ENCODE data around the gene ZNF579. TPM values are rescaled to one million over a fixed set of nuclear protein-coding genes. Genes with fewer than 3 reads are reported as not detected.
A peak's percentile ranks its signal among the peaks of the same experiment; 100 is the strongest.

The ZNF579 gene
- total and polyA plus RNA-seq, 4 experiments from 2014 or later: 0.62 to 9.6 (median 8.0) TPM; not detected in 1

GRCh38 chr19:55601084-55601483 is 20.4 kb upstream of the ZNF579 start:
- H3K27me3 Mint-ChIP-seq: no peaks in the 10 kb centered on the region
- peak overlapping the region; percentile 78 to 93 (median 86) for H3K4me3 Mint-ChIP-seq
- Histone ChIP-seq H3K4me3 (ENCODE audit: low read length in 2 of 2) (peak overlapping the region; percentile 61 to 93), H3K4me1 (ENCODE audit: insufficient read depth, low read length) (peaks cover 36% of the 10 kb centered on the region), H3K27ac (ENCODE audit: low read depth, low read length) (peak overlapping the region; percentile 89), H3K9me3 (ENCODE audit: control insufficient read depth in 1 of 2, low read length in 2 of 2) (no peaks in the 10 kb centered on the region), H3K27me3 (ENCODE audit: insufficient read depth, low read length) (no peaks in the 10 kb centered on the region), H3K36me3 (ENCODE audit: insufficient read depth, low read length) (no peaks in the 10 kb centered on the region)
- DNase-seq: peak in 1 of 5 donors; percentile 20
- H3K9me3 Mint-ChIP-seq: no peaks in the 10 kb centered on the region
- H3K4me1 Mint-ChIP-seq: peaks cover 25 to 49% (median 28%) of the 10 kb centered on the region in 4 donors
- peak overlapping the region; percentile 67 to 92 (median 91) for H3K27ac Mint-ChIP-seq
- CTCF ChIA-PET (ENCODE audit: partially characterized antibody): interaction anchor here (3.5 to 5.0 kb wide), 2 partner anchors 24 to 32 kb away, joined by 20 to 24 read pairs; partner anchors contain the start of gene ZNF784
- intact Hi-C loops (cut with micrococcal nuclease): no loop called here
- H3K36me3 Mint-ChIP-seq: peaks cover 25 to 28% of the 10 kb centered on the region in 2 donors
- POLR2A ChIA-PET (ENCODE audit: partially characterized antibody): interaction anchor here (1.0 to 4.7 kb wide), 10 partner anchors 16 to 342 kb away, joined by 3 to 95 read pairs (median 26); partner anchors contain the start of genes KMT5C, ZNF579, ZNF581 and ZNF628

GRCh38 chr19:55600662-55601028 is 20.0 kb upstream of the ZNF579 start:
- peaks cover 23 to 45% (median 28%) of the 10 kb centered on the region in 4 donors for H3K4me1 Mint-ChIP-seq
- Histone ChIP-seq H3K9me3 (ENCODE audit: control insufficient read depth in 1 of 2, low read length in 2 of 2) (no peaks in the 10 kb centered on the region), H3K4me3 (ENCODE audit: low read length in 2 of 2) (peak overlapping the region; percentile 61 to 93), H3K27me3 (ENCODE audit: insufficient read depth, low read length) (no peaks in the 10 kb centered on the region), H3K36me3 (ENCODE audit: insufficient read depth, low read length) (peaks cover 3% of the 10 kb centered on the region), H3K4me1 (ENCODE audit: insufficient read depth, low read length) (peaks cover 34% of the 10 kb centered on the region), H3K27ac (ENCODE audit: low read depth, low read length) (peak overlapping the region; percentile 89)
- POLR2A ChIA-PET (ENCODE audit: partially characterized antibody): interaction anchor here (1.0 to 4.7 kb wide), 12 partner anchors 15 to 344 kb away, joined by 3 to 95 read pairs (median 20); partner anchors contain the start of genes KMT5C, ZNF579, ZNF581 and ZNF628
- H3K36me3 Mint-ChIP-seq: peaks cover 28 to 29% of the 10 kb centered on the region in 2 donors
- intact Hi-C loops (cut with micrococcal nuclease): no loop called here
- H3K4me3 Mint-ChIP-seq: peak overlapping the region; percentile 78 to 93 (median 86)
- H3K27ac Mint-ChIP-seq: peak overlapping the region; percentile 67 to 92 (median 91)
- CTCF ChIA-PET (ENCODE audit: partially characterized antibody): interaction anchor here (3.5 to 5.0 kb wide), 2 partner anchors 25 to 32 kb away, joined by 20 to 24 read pairs; partner anchors contain the start of gene ZNF784
- no peaks in the 10 kb centered on the region for H3K9me3 Mint-ChIP-seq
- DNase-seq: no peak
- no peaks in the 10 kb centered on the region for H3K27me3 Mint-ChIP-seq

GRCh38 chr19:55599842-55600661 is 19.4 kb upstream of the ZNF579 start, which contains the start of gene ZNF524:
ZNF524 (plus strand) TSS chr19:55600288; CDS start chr19:55602113, 1,825 bp downstream.
- Histone ChIP-seq H3K4me3 (ENCODE audit: low read length in 2 of 2) (peak within 1 kb of the TSS; percentile 93 to 99), H3K4me1 (ENCODE audit: insufficient read depth, low read length) (peaks cover 32% of the 10 kb centered on the region), H3K27me3 (ENCODE audit: insufficient read depth, low read length) (no peaks in the 10 kb centered on the region), H3K36me3 (ENCODE audit: insufficient read depth, low read length) (peaks cover 8% of the 10 kb centered on the region), H3K27ac (ENCODE audit: low read depth, low read length) (peak within 1 kb of the TSS; percentile 89), H3K9me3 (ENCODE audit: control insufficient read depth in 1 of 2, low read length in 2 of 2) (no peaks in the 10 kb centered on the region)
- H3K9me3 Mint-ChIP-seq: no peaks in the 10 kb centered on the region
- peaks cover 23 to 42% (median 27%) of the 10 kb centered on the region in 4 donors for H3K4me1 Mint-ChIP-seq
- ChIA-PET POLR2A (ENCODE audit: partially characterized antibody) (interaction anchor here (0.7 to 4.7 kb wide), 28 partner anchors 11 to 541 kb away, joined by 3 to 95 read pairs (median 6); partner anchors contain the start of genes CCDC106, HSPBP1, ISOC2 and KMT5C), CTCF (ENCODE audit: partially characterized antibody) (interaction anchor here (1.1 to 5.0 kb wide), 3 partner anchors 25 to 132 kb away, joined by 5 to 24 read pairs (median 20); partner anchors contain the start of gene ZNF784)
- intact Hi-C loops (cut with micrococcal nuclease): loop anchor here (1.0 to 2.0 kb wide), 9 partner anchors 13 to 519 kb away; partner anchors contain the start of genes EPN1, PPP6R1, ZNF579 and ZNF628
- peaks cover 32 to 35% of the 10 kb centered on the region in 2 donors for H3K36me3 Mint-ChIP-seq
- peak within 1 kb of the TSS; percentile 98 to 100 (median 98) for H3K4me3 Mint-ChIP-seq
- no peaks in the 10 kb centered on the region for H3K27me3 Mint-ChIP-seq
- DNase-seq: peak; percentile 91 to 95 (median 93)
- peak within 1 kb of the TSS; percentile 96 to 100 (median 99) for H3K27ac Mint-ChIP-seq

GRCh38 chr19:55599468-55599841 is 18.8 kb upstream of the ZNF579 start, which contains the start of gene FIZ1:
FIZ1 (minus strand) TSS chr19:55599517; CDS start chr19:55597865, 1,652 bp downstream.
- Histone ChIP-seq H3K27ac (ENCODE audit: low read depth, low read length) (peak within 1 kb of the TSS; percentile 89), H3K9me3 (ENCODE audit: control insufficient read depth in 1 of 2, low read length in 2 of 2) (no peaks in the 10 kb centered on the region), H3K4me3 (ENCODE audit: low read length in 2 of 2) (peak within 1 kb of the TSS; percentile 93 to 99), H3K4me1 (ENCODE audit: insufficient read depth, low read length) (peaks cover 26% of the 10 kb centered on the region), H3K36me3 (ENCODE audit: insufficient read depth, low read length) (peaks cover 8% of the 10 kb centered on the region), H3K27me3 (ENCODE audit: insufficient read depth, low read length) (no peaks in the 10 kb centered on the region)
- Mint-ChIP-seq H3K27me3 (no peaks in the 10 kb centered on the region), H3K9me3 (no peaks in the 10 kb centered on the region), H3K4me1 (peaks cover 20 to 36% (median 22%) of the 10 kb centered on the region in 4 donors), H3K36me3 (peaks cover 36 to 40% of the 10 kb centered on the region in 2 donors), H3K4me3 (peak within 1 kb of the TSS; percentile 98 to 100 (median 98)), H3K27ac (peak within 1 kb of the TSS; percentile 96 to 100 (median 99))
- CTCF ChIA-PET (ENCODE audit: partially characterized antibody): interaction anchor here (0.6 to 5.0 kb wide), 5 partner anchors 26 to 132 kb away, joined by 3 to 24 read pairs (median 5); partner anchors contain the start of gene ZNF784
- intact Hi-C loops (cut with micrococcal nuclease): loop anchor here (1.0 to 2.0 kb wide), 9 partner anchors 12 to 519 kb away; partner anchors contain the start of genes EPN1, PPP6R1, ZNF579 and ZNF628
- peak; percentile 96 to 98 (median 97) for DNase-seq
- POLR2A ChIA-PET (ENCODE audit: partially characterized antibody): interaction anchor here (0.6 to 4.7 kb wide), 30 partner anchors 10 to 1411 kb away, joined by 3 to 95 read pairs (median 6); partner anchors contain the start of genes CCDC106, HSPBP1, ISOC2 and KMT5C

- H3K27me3 ChIP-seq (ENCODE audit: insufficient read depth, low read length): no peaks in the 10 kb centered on the region
- no peaks in the 10 kb centered on the region for H3K9me3 Mint-ChIP-seq
- ChIA-PET POLR2A (ENCODE audit: partially characterized antibody) (interaction anchor here (0.6 to 4.7 kb wide), 30 partner anchors 9 to 1410 kb away, joined by 3 to 95 read pairs (median 6); partner anchors contain the start of genes CCDC106, HSPBP1, ISOC2 and KMT5C), CTCF (ENCODE audit: partially characterized antibody) (interaction anchor here (0.6 to 5.0 kb wide), 5 partner anchors 26 to 131 kb away, joined by 3 to 24 read pairs (median 5); partner anchors contain the start of gene ZNF784)
- peaks cover 22% of the 10 kb centered on the region for H3K4me1 ChIP-seq (ENCODE audit: insufficient read depth, low read length)
- H3K9me3 ChIP-seq (ENCODE audit: control insufficient read depth in 1 of 2, low read length in 2 of 2): no peaks in the 10 kb centered on the region
- peak overlapping the region; percentile 98 to 100 (median 98) for H3K4me3 Mint-ChIP-seq
- H3K36me3 Mint-ChIP-seq: peaks cover 37 to 40% of the 10 kb centered on the region in 2 donors
- H3K27ac Mint-ChIP-seq: peak overlapping the region; percentile 96 to 100 (median 99)
- H3K4me1 Mint-ChIP-seq: peaks cover 18 to 34% (median 21%) of the 10 kb centered on the region in 4 donors
- H3K27me3 Mint-ChIP-seq: no peaks in the 10 kb centered on the region
- H3K27ac ChIP-seq (ENCODE audit: low read depth, low read length): peak overlapping the region; percentile 89
- intact Hi-C loops (cut with micrococcal nuclease): loop anchor here (1.0 to 2.0 kb wide), 9 partner anchors 12 to 518 kb away; partner anchors contain the start of genes EPN1, PPP6R1, ZNF579 and ZNF628
- DNase-seq: peak; percentile 94 to 97 (median 95)
- peak overlapping the region; percentile 93 to 99 for H3K4me3 ChIP-seq (ENCODE audit: low read length in 2 of 2)
- peaks cover 8% of the 10 kb centered on the region for H3K36me3 ChIP-seq (ENCODE audit: insufficient read depth, low read length)
These were observed 18.2 kb upstream of the ZNF579 start for GRCh38 chr19:55598719-55599467.

- Histone ChIP-seq H3K36me3 (ENCODE audit: insufficient read depth, low read length) (peaks cover 8% of the 10 kb centered on the region), H3K27ac (ENCODE audit: low read depth, low read length) (no peak overlapping the region), H3K9me3 (ENCODE audit: control insufficient read depth in 1 of 2, low read length in 2 of 2) (no peaks in the 10 kb centered on the region), H3K4me3 (ENCODE audit: low read length in 2 of 2) (no peak overlapping the region), H3K27me3 (ENCODE audit: insufficient read depth, low read length) (no peaks in the 10 kb centered on the region), H3K4me1 (ENCODE audit: insufficient read depth, low read length) (peaks cover 22% of the 10 kb centered on the region)
- H3K27ac Mint-ChIP-seq: peak overlapping the region in 3 of 7 donors; percentile 22 to 93 (median 35)
- ChIA-PET CTCF (ENCODE audit: partially characterized antibody) (interaction anchor here (3.5 to 5.0 kb wide), 2 partner anchors 27 to 35 kb away, joined by 20 to 24 read pairs; partner anchors contain the start of gene ZNF784), POLR2A (ENCODE audit: partially characterized antibody) (interaction anchor here (2.9 to 4.7 kb wide), 4 partner anchors 13 to 45 kb away, joined by 23 to 95 read pairs (median 40); partner anchors contain the start of genes ZNF579, ZNF581 and ZNF784)
- H3K9me3 Mint-ChIP-seq: no peaks in the 10 kb centered on the region
- no peaks in the 10 kb centered on the region for H3K27me3 Mint-ChIP-seq
- H3K4me1 Mint-ChIP-seq: peaks cover 16 to 26% (median 19%) of the 10 kb centered on the region in 4 donors
- intact Hi-C loops (cut with micrococcal nuclease): loop anchor here (2.0 kb wide), 3 partner anchors 17 to 517 kb away; partner anchors contain the start of genes EPN1 and ZNF579
- peak overlapping the region in 2 of 8 donors; percentile 43 to 98 for H3K4me3 Mint-ChIP-seq
- H3K36me3 Mint-ChIP-seq: peaks cover 38 to 39% of the 10 kb centered on the region in 2 donors
- peak in 1 of 5 donors; percentile 33 for DNase-seq
These were observed 17.4 kb upstream of the ZNF579 start for GRCh38 chr19:55598034-55598433.

Data from CD4-positive, alpha-beta memory T cell (primary cell).